WTC11 (cell line): ENCODE results near the gene KCNJ15. TPM values are rescaled to one million over a fixed set of nuclear protein-coding genes. Genes with fewer than 3 reads are reported as not detected.

Source experiments
- ATAC-seq: fragments of 200-7000 bp; cut with Tn5 transposase; 2 replicates; pipeline ENCODE4 v1.10.0; 2021; ENCODE audit warnings: mild to moderate bottlenecking, moderate library complexity
- CTCF ChIA-PET: fragments of 300-600 bp; sonication (Branson Sonifier 250); formaldehyde crosslinking; loops from one replicate; lab custom pipeline; 2021; ENCODE audit warnings: antibody characterized with exemption; lab: Charles Lee
- POLR2A ChIA-PET: fragments of 350-600 bp; sonication (Branson Sonifier 250); formaldehyde crosslinking; loops from one replicate; lab custom pipeline; 2021; ENCODE audit warnings: antibody characterized with exemption; lab: Charles Lee
- DNase-seq: peaks from one replicate; pipeline ENCODE4 v3.0.0; 2021; ENCODE audit warnings: low spot score
- H3K27ac Mint-ChIP-seq: 2 replicates; pipeline ENCODE4 v1.8.0; 2021; ENCODE audit warnings: mixed read lengths
- H3K27me3 Mint-ChIP-seq: 2 replicates; pipeline ENCODE4 v1.8.0; 2021; ENCODE audit warnings: low read depth, mild to moderate bottlenecking, moderate library complexity, mixed read lengths
- H3K36me3 Mint-ChIP-seq: 2 replicates; pipeline ENCODE4 v1.8.0; 2021; ENCODE audit warnings: mixed read lengths
- H3K4me1 Mint-ChIP-seq: 2 replicates; pipeline ENCODE4 v1.8.0; 2022; ENCODE audit warnings: mixed read lengths
- H3K4me3 Mint-ChIP-seq: 2 replicates; pipeline ENCODE4 v1.8.0; 2021; ENCODE audit warnings: mild to moderate bottlenecking, moderate library complexity, mixed read lengths
- H3K9me3 Mint-ChIP-seq: 2 replicates; pipeline ENCODE4 v1.8.0; 2021; ENCODE audit warnings: mixed read lengths
- CREB1 ChIP-seq: sonication (generic); formaldehyde crosslinking; IDR thresholded peaks from 2 replicates; pipeline ENCODE4 v1.8.0; 2023; ENCODE audit warnings: mild to moderate bottlenecking, missing genetic modification reagents
- CREM ChIP-seq: sonication (generic); formaldehyde crosslinking; IDR thresholded peaks from 2 replicates; pipeline ENCODE4 v1.8.1; 2022; ENCODE audit warnings: mild to moderate bottlenecking, missing genetic modification reagents, moderate library complexity
- FOXK1 ChIP-seq: sonication (generic); formaldehyde crosslinking; IDR thresholded peaks from 2 replicates; pipeline ENCODE4 v1.8.0; 2022; ENCODE audit warnings: mild to moderate bottlenecking, moderate library complexity, missing genetic modification reagents
- KAT7 ChIP-seq: sonication (generic); formaldehyde crosslinking; IDR thresholded peaks from 2 replicates; pipeline ENCODE4 v1.8.1; 2023; ENCODE audit warnings: missing genetic modification reagents, mild to moderate bottlenecking, borderline replicate concordance
- MXD4 ChIP-seq: fragments of 250-450 bp; sonication (Bioruptor Pico); IDR thresholded peaks from 2 replicates; pipeline ENCODE4 v1.8.0; 2021; ENCODE audit warnings: mild to moderate bottlenecking, moderate library complexity, borderline replicate concordance
- NR1H2 ChIP-seq: sonication (generic); formaldehyde crosslinking; IDR thresholded peaks from 2 replicates; pipeline ENCODE4 v1.9.0; 2021; ENCODE audit warnings: mild to moderate bottlenecking, moderate library complexity, missing genetic modification reagents
- OVOL2 ChIP-seq: fragments of 250-450 bp; sonication (Bioruptor Pico); IDR thresholded peaks from 2 replicates; pipeline ENCODE4 v1.9.0; 2021; ENCODE audit warnings: mild to moderate bottlenecking, borderline replicate concordance
- total RNA-seq: library from RNA; stranded (reverse); gene quantifications from 3 replicates; pipeline ENCODE4 v1.2.3, GENCODE V29; 2021
- TF ChIP-seq, protein P1 (sequence below): sonication (generic); formaldehyde crosslinking; conservative IDR thresholded peaks from 2 replicates; pipeline ENCODE4 v1.8.1; 2022; ENCODE audit warnings: mild to moderate bottlenecking, missing genetic modification reagents
- TF ChIP-seq, protein P2 (sequence below): sonication (generic); formaldehyde crosslinking; IDR thresholded peaks from 2 replicates; pipeline ENCODE4 v1.8.1; 2022; ENCODE audit warnings: mild to moderate bottlenecking, missing genetic modification reagents, moderate library complexity, borderline replicate concordance
- TF ChIP-seq, protein P3 (sequence below): fragments of 250-450 bp; sonication (Bioruptor Pico); IDR thresholded peaks from 2 replicates; pipeline ENCODE4 v1.9.0; 2021; ENCODE audit warnings: mild to moderate bottlenecking
- TF ChIP-seq, protein P4 (sequence below): sonication (generic); formaldehyde crosslinking; IDR thresholded peaks from 2 replicates; pipeline ENCODE4 v1.8.1; 2023; ENCODE audit warnings: mild to moderate bottlenecking, missing genetic modification reagents
- TF ChIP-seq, protein P5 (sequence below): sonication (generic); formaldehyde crosslinking; IDR thresholded peaks from 2 replicates; pipeline ENCODE4 v1.8.1; 2023; ENCODE audit warnings: mild to moderate bottlenecking, missing genetic modification reagents, borderline replicate concordance
- TF ChIP-seq, protein P6 (sequence below): sonication (generic); formaldehyde crosslinking; IDR thresholded peaks from 2 replicates; pipeline ENCODE4 v1.8.0; 2023; ENCODE audit warnings: mild to moderate bottlenecking, missing genetic modification reagents
- TF ChIP-seq, protein P7 (sequence below): sonication (generic); formaldehyde crosslinking; IDR thresholded peaks from 2 replicates; pipeline ENCODE4 v1.8.1; 2023; ENCODE audit warnings: mild to moderate bottlenecking, missing genetic modification reagents

KCNJ15 gene
- total RNA-seq, 1 experiment from 2014 or later: 0.57 TPM

DNA sequence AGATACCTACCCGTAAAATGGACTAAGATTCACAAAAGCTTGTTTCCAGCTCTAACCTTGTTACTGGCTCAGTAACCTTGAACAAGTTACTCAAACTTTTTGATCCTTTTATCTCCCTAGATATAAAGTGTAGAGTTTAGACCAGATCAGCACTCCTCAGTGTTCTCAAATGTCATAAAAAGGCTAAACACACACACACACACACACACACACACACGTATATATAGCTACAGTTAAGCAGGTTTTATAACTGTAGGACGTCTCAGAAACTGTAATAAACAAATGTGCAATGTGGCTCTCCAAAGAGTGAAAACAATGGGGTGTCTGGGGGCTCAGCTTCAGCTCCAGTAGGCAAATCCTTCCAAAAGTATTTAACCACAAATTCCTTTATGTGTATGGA lies 34.0 kb downstream of the KCNJ15 start:
- Mint-ChIP-seq H3K27me3 (no peaks in the 10 kb centered on the region), H3K4me1 (peaks cover 13% of the 10 kb centered on the region), H3K27ac (no peak overlapping the region), H3K4me3 (no peak overlapping the region), H3K9me3 (peaks cover 4% of the 10 kb centered on the region), H3K36me3 (no peaks in the 10 kb centered on the region)
- DNase-seq (no peak), ATAC-seq (no peak)
- TF ChIP-seq MXD4 (no peak), NR1H2 (CRISPR knock-in tag) (no peak), OVOL2 (no peak), KAT7 (CRISPR knock-in tag) (no peak), CREM (CRISPR knock-in tag) (no peak), FOXK1 (CRISPR knock-in tag) (no peak), CREB1 (CRISPR knock-in tag) (no peak)
- TF ChIP-seq, protein P1, sequence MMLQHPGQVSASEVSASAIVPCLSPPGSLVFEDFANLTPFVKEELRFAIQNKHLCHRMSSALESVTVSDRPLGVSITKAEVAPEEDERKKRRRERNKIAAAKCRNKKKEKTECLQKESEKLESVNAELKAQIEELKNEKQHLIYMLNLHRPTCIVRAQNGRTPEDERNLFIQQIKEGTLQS: no peak
- TF ChIP-seq, protein P2, sequence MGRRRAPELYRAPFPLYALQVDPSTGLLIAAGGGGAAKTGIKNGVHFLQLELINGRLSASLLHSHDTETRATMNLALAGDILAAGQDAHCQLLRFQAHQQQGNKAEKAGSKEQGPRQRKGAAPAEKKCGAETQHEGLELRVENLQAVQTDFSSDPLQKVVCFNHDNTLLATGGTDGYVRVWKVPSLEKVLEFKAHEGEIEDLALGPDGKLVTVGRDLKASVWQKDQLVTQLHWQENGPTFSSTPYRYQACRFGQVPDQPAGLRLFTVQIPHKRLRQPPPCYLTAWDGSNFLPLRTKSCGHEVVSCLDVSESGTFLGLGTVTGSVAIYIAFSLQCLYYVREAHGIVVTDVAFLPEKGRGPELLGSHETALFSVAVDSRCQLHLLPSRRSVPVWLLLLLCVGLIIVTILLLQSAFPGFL (CRISPR knock-in tag): no peak
- TF ChIP-seq, protein P3, sequence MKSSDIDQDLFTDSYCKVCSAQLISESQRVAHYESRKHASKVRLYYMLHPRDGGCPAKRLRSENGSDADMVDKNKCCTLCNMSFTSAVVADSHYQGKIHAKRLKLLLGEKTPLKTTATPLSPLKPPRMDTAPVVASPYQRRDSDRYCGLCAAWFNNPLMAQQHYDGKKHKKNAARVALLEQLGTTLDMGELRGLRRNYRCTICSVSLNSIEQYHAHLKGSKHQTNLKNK (CRISPR knock-in tag): no peak
- TF ChIP-seq, protein P4, sequence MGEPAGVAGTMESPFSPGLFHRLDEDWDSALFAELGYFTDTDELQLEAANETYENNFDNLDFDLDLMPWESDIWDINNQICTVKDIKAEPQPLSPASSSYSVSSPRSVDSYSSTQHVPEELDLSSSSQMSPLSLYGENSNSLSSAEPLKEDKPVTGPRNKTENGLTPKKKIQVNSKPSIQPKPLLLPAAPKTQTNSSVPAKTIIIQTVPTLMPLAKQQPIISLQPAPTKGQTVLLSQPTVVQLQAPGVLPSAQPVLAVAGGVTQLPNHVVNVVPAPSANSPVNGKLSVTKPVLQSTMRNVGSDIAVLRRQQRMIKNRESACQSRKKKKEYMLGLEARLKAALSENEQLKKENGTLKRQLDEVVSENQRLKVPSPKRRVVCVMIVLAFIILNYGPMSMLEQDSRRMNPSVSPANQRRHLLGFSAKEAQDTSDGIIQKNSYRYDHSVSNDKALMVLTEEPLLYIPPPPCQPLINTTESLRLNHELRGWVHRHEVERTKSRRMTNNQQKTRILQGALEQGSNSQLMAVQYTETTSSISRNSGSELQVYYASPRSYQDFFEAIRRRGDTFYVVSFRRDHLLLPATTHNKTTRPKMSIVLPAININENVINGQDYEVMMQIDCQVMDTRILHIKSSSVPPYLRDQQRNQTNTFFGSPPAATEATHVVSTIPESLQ (CRISPR knock-in tag): no peak
- TF ChIP-seq, protein P5, sequence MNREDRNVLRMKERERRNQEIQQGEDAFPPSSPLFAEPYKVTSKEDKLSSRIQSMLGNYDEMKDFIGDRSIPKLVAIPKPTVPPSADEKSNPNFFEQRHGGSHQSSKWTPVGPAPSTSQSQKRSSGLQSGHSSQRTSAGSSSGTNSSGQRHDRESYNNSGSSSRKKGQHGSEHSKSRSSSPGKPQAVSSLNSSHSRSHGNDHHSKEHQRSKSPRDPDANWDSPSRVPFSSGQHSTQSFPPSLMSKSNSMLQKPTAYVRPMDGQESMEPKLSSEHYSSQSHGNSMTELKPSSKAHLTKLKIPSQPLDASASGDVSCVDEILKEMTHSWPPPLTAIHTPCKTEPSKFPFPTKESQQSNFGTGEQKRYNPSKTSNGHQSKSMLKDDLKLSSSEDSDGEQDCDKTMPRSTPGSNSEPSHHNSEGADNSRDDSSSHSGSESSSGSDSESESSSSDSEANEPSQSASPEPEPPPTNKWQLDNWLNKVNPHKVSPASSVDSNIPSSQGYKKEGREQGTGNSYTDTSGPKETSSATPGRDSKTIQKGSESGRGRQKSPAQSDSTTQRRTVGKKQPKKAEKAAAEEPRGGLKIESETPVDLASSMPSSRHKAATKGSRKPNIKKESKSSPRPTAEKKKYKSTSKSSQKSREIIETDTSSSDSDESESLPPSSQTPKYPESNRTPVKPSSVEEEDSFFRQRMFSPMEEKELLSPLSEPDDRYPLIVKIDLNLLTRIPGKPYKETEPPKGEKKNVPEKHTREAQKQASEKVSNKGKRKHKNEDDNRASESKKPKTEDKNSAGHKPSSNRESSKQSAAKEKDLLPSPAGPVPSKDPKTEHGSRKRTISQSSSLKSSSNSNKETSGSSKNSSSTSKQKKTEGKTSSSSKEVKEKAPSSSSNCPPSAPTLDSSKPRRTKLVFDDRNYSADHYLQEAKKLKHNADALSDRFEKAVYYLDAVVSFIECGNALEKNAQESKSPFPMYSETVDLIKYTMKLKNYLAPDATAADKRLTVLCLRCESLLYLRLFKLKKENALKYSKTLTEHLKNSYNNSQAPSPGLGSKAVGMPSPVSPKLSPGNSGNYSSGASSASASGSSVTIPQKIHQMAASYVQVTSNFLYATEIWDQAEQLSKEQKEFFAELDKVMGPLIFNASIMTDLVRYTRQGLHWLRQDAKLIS (CRISPR knock-in tag): no peak
- TF ChIP-seq, protein P6, sequence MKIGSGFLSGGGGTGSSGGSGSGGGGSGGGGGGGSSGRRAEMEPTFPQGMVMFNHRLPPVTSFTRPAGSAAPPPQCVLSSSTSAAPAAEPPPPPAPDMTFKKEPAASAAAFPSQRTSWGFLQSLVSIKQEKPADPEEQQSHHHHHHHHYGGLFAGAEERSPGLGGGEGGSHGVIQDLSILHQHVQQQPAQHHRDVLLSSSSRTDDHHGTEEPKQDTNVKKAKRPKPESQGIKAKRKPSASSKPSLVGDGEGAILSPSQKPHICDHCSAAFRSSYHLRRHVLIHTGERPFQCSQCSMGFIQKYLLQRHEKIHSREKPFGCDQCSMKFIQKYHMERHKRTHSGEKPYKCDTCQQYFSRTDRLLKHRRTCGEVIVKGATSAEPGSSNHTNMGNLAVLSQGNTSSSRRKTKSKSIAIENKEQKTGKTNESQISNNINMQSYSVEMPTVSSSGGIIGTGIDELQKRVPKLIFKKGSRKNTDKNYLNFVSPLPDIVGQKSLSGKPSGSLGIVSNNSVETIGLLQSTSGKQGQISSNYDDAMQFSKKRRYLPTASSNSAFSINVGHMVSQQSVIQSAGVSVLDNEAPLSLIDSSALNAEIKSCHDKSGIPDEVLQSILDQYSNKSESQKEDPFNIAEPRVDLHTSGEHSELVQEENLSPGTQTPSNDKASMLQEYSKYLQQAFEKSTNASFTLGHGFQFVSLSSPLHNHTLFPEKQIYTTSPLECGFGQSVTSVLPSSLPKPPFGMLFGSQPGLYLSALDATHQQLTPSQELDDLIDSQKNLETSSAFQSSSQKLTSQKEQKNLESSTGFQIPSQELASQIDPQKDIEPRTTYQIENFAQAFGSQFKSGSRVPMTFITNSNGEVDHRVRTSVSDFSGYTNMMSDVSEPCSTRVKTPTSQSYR (CRISPR knock-in tag): no peak
- TF ChIP-seq, protein P7, sequence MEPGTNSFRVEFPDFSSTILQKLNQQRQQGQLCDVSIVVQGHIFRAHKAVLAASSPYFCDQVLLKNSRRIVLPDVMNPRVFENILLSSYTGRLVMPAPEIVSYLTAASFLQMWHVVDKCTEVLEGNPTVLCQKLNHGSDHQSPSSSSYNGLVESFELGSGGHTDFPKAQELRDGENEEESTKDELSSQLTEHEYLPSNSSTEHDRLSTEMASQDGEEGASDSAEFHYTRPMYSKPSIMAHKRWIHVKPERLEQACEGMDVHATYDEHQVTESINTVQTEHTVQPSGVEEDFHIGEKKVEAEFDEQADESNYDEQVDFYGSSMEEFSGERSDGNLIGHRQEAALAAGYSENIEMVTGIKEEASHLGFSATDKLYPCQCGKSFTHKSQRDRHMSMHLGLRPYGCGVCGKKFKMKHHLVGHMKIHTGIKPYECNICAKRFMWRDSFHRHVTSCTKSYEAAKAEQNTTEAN (CRISPR knock-in tag): no peak
- POLR2A ChIA-PET: no interaction called here
- CTCF ChIA-PET: interaction anchor here (1.2 kb wide), 1 partner anchor 120 kb away, joined by 3 read pairs; no protein-coding TSS in a partner anchor
